Measurements from ENCODE around the gene RAB11FIP2.

GRCh38 chr10:118042336-118042735, 4.4 kb downstream of the RAB11FIP2 start:
- no peak for TF ChIP-seq CTCF (conservative IDR thresholded peaks at IDR 0.05 in 1 of 2, IDR thresholded peaks at IDR 0.05 in 1 of 2; ENCODE audit: extremely low read depth in 1 of 2, insufficient read depth in 1 of 2, low read depth in 1 of 2, low read length in 2 of 2)
- no peak for TF ChIP-seq EZH2 (IDR thresholded peaks at IDR 0.05; ENCODE audit: borderline replicate concordance, low read length)

Measured in mammary epithelial cell (primary cell).